Activated B cell treated with CpG ODN at 0.5 μM for 24 hours (primary cell): Measurements from ENCODE around the gene ERFL. TPM values are rescaled to one million over a fixed set of nuclear protein-coding genes. Genes with fewer than 3 reads are reported as not detected.

ENCODE experiments used
- ATAC-seq: fragments of 200-7000 bp; cut with Tn5 transposase; one replicate; pipeline ENCODE4 v1.10.0; 2021; ENCODE audit warnings: low read depth, mild to moderate bottlenecking, moderate library complexity
- CTCF ChIA-PET: fragments of 350-600 bp; sonication (Branson Sonifier 250); formaldehyde crosslinking; loops from one replicate; lab custom pipeline; 2021; ENCODE audit warnings: antibody characterized with exemption; lab: Charles Lee
- POLR2A ChIA-PET: fragments of 350-600 bp; sonication (Branson Sonifier 250); formaldehyde crosslinking; loops from one replicate; lab custom pipeline; 2021; ENCODE audit warnings: antibody characterized with exemption; lab: Charles Lee
- DNase-seq: peaks from one replicate; pipeline ENCODE4 v3.0.0; 2022
- H3K27ac Mint-ChIP-seq: one replicate; pipeline ENCODE4 v1.8.0; 2020; ENCODE audit warnings: mixed read lengths
- H3K27me3 Mint-ChIP-seq: one replicate; pipeline ENCODE4 v1.8.0; 2021; ENCODE audit warnings: mixed read lengths
- H3K36me3 Mint-ChIP-seq: one replicate; pipeline ENCODE4 v1.8.0; 2021; ENCODE audit warnings: low read depth, mixed read lengths
- H3K4me1 Mint-ChIP-seq: one replicate; pipeline ENCODE4 v1.8.0; 2021; ENCODE audit warnings: mixed read lengths
- H3K4me3 Mint-ChIP-seq: one replicate; pipeline ENCODE4 v1.8.0; 2020; ENCODE audit warnings: mild to moderate bottlenecking, mixed read lengths
- H3K9me3 Mint-ChIP-seq: one replicate; pipeline ENCODE4 v1.8.0; 2020; ENCODE audit warnings: mixed read lengths
- intact Hi-C: fragments of 100-400 bp; cut with micrococcal nuclease; formaldehyde crosslinking; loops from one replicate; pipeline ENCODE4 v1.15.1; 2024
- total RNA-seq: library from RNA; stranded (reverse); gene quantifications from 2 replicates; pipeline ENCODE4 v1.2.3, GENCODE V29; 2022
- TF ChIP-seq, protein P1 (sequence below): fragments of 200-600 bp; IDR thresholded peaks from one replicate; pipeline ENCODE4 v1.8.0; 2022; ENCODE audit warnings: antibody characterized with exemption, mild to moderate bottlenecking

ERFL gene
- total RNA-seq, 1 donor from 2014 or later, result 1.1 TPM

- no peak overlapping the region for H3K27ac Mint-ChIP-seq
Measured at GRCh38 chr19:41910240-41910991, 17.8 kb downstream of the ERFL start.

DNA sequence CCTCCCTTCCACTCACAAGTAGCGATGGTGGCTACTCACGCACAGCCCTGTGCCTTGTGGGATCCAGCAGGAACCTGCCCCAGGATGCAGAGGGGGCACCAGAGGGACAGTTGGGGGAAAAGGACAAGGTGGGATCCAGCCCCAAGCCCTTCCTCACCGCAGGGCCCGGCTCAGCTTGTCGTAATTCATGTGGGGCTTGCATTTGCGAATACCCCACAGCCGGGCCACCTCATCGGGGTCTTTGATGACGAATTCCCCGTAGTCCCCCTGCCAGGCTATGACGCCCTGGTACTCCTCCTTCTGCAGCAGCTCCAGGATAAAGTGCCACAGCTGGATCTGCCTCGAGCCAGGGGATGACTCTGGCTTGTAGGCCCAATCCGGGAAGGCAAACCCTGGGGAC is 18.5 kb downstream of the ERFL start:
- Mint-ChIP-seq H3K36me3 (peaks cover 28% of the 10 kb centered on the region), H3K27me3 (peaks cover 18% of the 10 kb centered on the region), H3K4me3 (no peak overlapping the region), H3K27ac (no peak overlapping the region), H3K9me3 (no peaks in the 10 kb centered on the region), H3K4me1 (peaks cover 47% of the 10 kb centered on the region)
- POLR2A ChIA-PET, result interaction anchor here (0.7 to 1.7 kb wide), 4 partner anchors 19 to 45 kb away, joined by 3 to 4 read pairs (median 3); no protein-coding TSS in a partner anchor
- TF ChIP-seq, protein P1, sequence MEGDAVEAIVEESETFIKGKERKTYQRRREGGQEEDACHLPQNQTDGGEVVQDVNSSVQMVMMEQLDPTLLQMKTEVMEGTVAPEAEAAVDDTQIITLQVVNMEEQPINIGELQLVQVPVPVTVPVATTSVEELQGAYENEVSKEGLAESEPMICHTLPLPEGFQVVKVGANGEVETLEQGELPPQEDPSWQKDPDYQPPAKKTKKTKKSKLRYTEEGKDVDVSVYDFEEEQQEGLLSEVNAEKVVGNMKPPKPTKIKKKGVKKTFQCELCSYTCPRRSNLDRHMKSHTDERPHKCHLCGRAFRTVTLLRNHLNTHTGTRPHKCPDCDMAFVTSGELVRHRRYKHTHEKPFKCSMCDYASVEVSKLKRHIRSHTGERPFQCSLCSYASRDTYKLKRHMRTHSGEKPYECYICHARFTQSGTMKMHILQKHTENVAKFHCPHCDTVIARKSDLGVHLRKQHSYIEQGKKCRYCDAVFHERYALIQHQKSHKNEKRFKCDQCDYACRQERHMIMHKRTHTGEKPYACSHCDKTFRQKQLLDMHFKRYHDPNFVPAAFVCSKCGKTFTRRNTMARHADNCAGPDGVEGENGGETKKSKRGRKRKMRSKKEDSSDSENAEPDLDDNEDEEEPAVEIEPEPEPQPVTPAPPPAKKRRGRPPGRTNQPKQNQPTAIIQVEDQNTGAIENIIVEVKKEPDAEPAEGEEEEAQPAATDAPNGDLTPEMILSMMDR, result no peak
- DNase-seq, result no peak
- CTCF ChIA-PET, result no interaction called here
- no peak for ATAC-seq
- intact Hi-C loops, result no loop called here

More at GRCh38 chr19:41910240-41910991, 17.8 kb downstream of the ERFL start:
- Mint-ChIP-seq H3K27me3 (peaks cover 18% of the 10 kb centered on the region), H3K4me1 (peaks cover 47% of the 10 kb centered on the region), H3K4me3 (no peak overlapping the region), H3K9me3 (no peaks in the 10 kb centered on the region), H3K36me3 (peaks cover 21% of the 10 kb centered on the region)
- ChIA-PET CTCF (no interaction called here), POLR2A (interaction anchor here (0.6 to 1.7 kb wide), 5 partner anchors 19 to 200 kb away, joined by 3 to 4 read pairs (median 3); no protein-coding TSS in a partner anchor)
- intact Hi-C loops, result no loop called here
- TF ChIP-seq, protein P1, result no peak
- DNase-seq (no peak), ATAC-seq (no peak)

- H3K9me3 Mint-ChIP-seq, result no peaks in the 10 kb centered on the region
- peaks cover 42% of the 10 kb centered on the region for H3K4me1 Mint-ChIP-seq
- POLR2A ChIA-PET, result interaction anchor here (1.2 kb wide), 1 partner anchor 22 kb away, joined by 4 read pairs; no protein-coding TSS in a partner anchor
Measured at GRCh38 chr19:41908724-41909464, 19.4 kb downstream of the ERFL start.

GRCh38 chr19:41907994-41908615 is 20.1 kb downstream of the ERFL start:
- TF ChIP-seq, protein P1, result no peak
- CTCF ChIA-PET, result no interaction called here

More at GRCh38 chr19:41908724-41909464, 19.4 kb downstream of the ERFL start:
- Mint-ChIP-seq H3K4me3 (no peak overlapping the region), H3K27me3 (peaks cover 14% of the 10 kb centered on the region), H3K36me3 (peaks cover 37% of the 10 kb centered on the region), H3K27ac (no peak overlapping the region)
- DNase-seq (no peak), ATAC-seq (no peak)
- intact Hi-C loops, result no loop called here
- TF ChIP-seq, protein P1, result no peak
- CTCF ChIA-PET, result no interaction called here

More at GRCh38 chr19:41907994-41908615, 20.1 kb downstream of the ERFL start:
- Mint-ChIP-seq H3K9me3 (no peaks in the 10 kb centered on the region), H3K36me3 (peaks cover 44% of the 10 kb centered on the region), H3K27ac (no peak overlapping the region), H3K27me3 (peaks cover 9% of the 10 kb centered on the region), H3K4me1 (peaks cover 35% of the 10 kb centered on the region), H3K4me3 (no peak overlapping the region)
- POLR2A ChIA-PET, result interaction anchor here (1.2 kb wide), 1 partner anchor 22 kb away, joined by 4 read pairs; no protein-coding TSS in a partner anchor
- ATAC-seq, result no peak
- DNase-seq, result no peak
- intact Hi-C loops, result no loop called here
